ENCODE measurements around the gene PTTG1IP.

- TF ChIP-seq CTCF (IDR thresholded peaks at IDR 0.05) = no peak
- TF ChIP-seq POLR2A (IDR thresholded peaks at IDR 0.05) = no peak
Observed at GRCh38 chr21:44887807-44888580, 14.5 kb upstream of the PTTG1IP start.

All from prostate gland (tissue), 2 donors.